Nucleus accumbens (tissue), 56 donors: ENCODE data around the gene LILRB4.
A peak's percentile ranks its signal among the peaks of the same experiment; 100 is the strongest.
"Not testable (repeated sequence)": the region's sequence is repeated elsewhere in the genome, so short reads cannot be mapped to it uniquely, and the experiment has no call there.

ENCODE experiments used
- DNase-seq, 56 donors: peaks; one replicate each; lab custom pipeline; 2025; lab: John Stamatoyannopoulos, UW

LILRB4 gene

GRCh38 chr19:54662730-54663129 is at the start of gene LILRB4:
Gene LILRB4 (plus strand): TSS chr19:54662985. CDS start chr19:54663034, 49 bp downstream.
- peak in 10 of 56 donors; percentile 4 to 27 (median 16) for DNase-seq

DNA sequence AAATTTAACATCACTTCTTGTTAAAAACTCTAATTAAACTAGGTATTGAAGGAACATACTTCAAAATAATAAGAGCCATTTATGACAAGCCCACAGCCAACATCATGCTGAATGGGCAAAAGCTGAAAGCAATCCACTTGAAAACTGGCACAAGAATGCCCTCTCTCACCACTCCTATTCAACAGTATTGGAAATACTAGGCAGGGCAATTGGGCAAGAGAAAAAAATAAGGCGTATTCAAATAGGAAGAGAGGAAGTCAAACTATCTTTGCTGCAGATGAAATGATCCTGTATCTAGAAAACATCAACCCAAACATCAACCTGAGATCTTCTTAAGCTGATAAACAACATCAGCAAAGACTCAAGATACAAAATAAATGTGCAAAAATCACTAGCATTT is 48.1 kb upstream of the LILRB4 start:
- no peak for DNase-seq

DNA sequence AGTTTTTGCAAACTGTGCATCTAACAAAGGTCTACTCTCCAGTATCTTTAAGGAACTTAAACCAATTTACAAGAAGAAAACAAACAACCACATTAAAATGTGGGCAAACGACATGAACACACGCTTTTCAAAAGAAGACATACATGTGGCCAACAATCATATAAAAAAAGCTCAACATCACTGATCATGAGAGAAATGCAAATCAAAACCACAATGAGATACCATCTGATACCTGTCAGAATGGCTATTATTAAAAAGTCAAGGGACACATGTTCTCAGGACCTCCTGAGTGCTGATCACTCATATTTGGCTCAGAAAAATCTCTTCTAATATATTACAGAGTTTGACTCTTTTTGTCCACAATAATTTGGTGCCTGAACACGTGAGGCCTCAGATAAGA is 46.7 kb upstream of the LILRB4 start:
- no peak for DNase-seq

DNA sequence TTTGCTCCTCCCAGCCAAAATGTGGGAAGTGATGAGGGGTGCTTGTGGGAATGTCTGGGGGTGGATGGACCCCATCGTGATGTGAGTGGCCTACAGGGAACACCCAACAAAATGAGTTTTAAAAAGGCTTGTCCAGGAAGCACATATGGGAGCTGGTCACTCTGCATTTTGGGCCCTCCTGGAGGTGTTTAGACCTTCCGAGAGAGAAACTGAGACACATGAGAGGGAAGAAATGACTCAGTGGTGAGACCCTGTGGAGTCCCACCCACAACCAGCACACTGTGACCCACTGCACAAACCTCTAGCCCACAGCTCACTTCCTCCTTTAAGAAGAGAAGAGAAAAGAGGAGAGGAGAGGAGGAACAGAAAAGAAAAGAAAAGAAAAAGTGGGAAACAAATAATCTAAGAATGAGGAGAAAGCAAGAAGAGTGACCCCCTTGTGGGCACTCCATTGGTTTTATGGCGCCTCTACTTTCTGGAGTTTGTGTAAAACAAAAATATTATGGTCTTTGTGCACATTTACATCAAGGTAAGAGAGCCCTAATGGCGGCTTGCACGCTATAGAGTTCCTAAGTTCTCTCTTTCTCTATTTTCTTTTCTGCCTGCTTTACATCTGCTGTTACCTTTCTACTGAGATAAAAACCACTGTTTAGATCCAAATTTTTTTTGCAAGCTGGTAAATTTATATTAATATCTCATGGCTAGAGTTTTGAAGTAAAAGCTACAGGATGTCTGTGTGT is 45.8 kb upstream of the LILRB4 start:
- DNase-seq: no peak

- DNase-seq: no peak
These were observed 42.3 kb upstream of the LILRB4 start for GRCh38 chr19:54620464-54620863.

GRCh38 chr19:54622431-54622830 is 40.4 kb upstream of the LILRB4 start:
- DNase-seq: no peak

GRCh38 chr19:54624234-54624633 is 38.6 kb upstream of the LILRB4 start:
- not testable (repeated sequence) for DNase-seq

DNA sequence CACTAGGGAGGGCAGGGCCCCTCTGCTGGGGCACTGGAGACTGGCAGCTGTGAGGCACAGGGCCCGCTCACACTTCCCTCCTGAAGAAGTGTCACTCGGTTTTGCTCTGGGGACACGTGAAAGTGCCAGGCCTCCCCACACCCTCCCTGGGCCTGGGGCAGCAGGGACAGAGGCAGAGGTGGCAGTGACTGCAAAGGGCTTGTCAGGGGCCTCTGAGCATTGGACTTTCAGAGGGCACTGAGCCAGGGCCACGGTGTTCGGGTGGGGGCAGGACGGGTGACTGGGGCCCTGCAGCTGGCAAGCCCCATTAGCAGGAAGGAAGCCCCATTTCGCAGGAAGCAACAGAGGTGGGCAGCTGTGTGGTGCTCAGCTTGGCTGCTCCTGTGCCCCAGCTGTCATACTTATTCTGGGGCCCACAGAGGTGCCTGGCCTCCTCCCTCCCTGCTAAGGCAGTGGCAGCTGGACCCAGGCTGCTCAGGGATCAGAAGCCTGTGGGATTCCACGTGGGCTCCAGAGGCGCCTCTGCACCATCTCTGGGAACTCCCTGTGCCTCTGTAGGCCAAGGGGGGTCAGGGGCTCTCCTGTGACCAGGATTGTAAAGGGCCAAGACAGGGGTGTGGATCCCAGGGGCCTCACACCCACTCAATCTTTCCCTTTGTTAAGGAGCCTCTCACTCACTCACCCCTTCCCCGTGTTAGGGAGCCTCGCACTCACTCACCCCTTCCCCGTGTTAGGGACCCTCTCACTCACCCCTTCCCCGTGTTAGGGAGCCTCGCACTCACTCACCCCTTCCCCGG is 37.7 kb upstream of the LILRB4 start:
- not testable (repeated sequence) for DNase-seq

GRCh38 chr19:54626757-54627156 is 36.0 kb upstream of the LILRB4 start:
- no peak for DNase-seq

- not testable (repeated sequence) for DNase-seq
These were observed 34.9 kb upstream of the LILRB4 start for GRCh38 chr19:54627912-54628311.

- not testable (repeated sequence) for DNase-seq
These were observed 32.5 kb upstream of the LILRB4 start, which contains the start of gene LILRB1 for GRCh38 chr19:54630262-54630661. Gene LILRB1 (plus strand): TSS chr19:54630484. CDS start chr19:54631074, 590 bp downstream.

DNA sequence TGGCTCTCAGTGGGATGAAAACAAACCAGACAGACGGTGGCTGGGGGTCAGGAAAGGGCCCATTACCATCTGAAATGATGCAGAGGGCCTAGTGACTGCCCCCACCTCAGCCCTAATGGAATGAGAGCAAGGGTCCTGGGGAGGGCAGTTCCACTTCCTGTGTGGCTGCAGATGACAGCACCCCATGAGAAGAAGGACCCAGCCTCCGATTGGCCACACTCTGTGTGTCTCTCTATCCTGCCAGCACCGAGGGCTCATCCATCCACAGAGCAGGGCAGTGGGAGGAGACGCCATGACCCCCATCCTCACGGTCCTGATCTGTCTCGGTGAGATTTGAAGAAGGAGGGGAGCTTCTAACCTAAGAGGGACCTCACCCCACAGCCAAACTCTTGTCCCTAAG is 32.0 kb upstream of the LILRB4 start:
- no peak for DNase-seq

DNA sequence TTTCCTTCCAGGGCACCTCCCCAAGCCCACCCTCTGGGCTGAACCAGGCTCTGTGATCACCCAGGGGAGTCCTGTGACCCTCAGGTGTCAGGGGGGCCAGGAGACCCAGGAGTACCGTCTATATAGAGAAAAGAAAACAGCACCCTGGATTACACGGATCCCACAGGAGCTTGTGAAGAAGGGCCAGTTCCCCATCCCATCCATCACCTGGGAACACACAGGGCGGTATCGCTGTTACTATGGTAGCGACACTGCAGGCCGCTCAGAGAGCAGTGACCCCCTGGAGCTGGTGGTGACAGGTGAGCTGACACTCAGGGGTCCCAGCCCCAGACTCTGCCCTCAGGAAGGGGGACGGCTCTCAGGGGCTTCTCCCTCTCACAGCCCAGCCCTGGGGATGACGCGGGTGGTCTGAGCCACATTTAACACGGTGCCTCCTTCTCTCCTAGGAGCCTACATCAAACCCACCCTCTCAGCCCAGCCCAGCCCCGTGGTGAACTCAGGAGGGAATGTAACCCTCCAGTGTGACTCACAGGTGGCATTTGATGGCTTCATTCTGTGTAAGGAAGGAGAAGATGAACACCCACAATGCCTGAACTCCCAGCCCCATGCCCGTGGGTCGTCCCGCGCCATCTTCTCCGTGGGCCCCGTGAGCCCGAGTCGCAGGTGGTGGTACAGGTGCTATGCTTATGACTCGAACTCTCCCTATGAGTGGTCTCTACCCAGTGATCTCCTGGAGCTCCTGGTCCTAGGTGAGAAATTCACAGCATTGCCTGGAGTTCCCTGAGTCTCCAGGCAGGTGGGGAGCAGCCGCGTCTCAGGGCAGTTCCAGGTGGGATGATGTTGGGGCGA is 31.1 kb upstream of the LILRB4 start:
- peak in 1 of 56 donors; percentile 37 for DNase-seq

- DNase-seq: not testable (repeated sequence)
These were observed 30.3 kb upstream of the LILRB4 start for GRCh38 chr19:54632517-54632916.

- DNase-seq: no peak
These were observed 29.4 kb upstream of the LILRB4 start for GRCh38 chr19:54633401-54633800.

DNA sequence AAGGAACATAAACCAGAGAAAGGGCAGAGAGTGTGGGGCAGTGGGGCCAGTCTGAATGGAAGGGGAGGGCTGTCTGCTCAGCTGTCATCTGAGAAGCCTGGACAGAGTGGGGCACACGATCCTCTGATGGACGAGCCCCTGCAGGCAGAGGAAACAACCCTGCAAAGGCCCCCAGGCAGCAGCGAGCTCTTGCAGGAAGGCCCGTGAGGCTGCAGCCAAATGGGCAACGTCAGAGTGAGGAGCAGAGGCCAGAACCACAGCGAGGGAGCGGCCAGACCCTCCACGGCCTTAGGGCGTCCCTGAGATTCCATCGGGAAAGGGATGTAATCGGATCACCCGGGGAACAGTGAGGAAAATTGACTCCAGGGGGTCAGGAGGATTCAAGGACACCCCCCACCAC is 26.7 kb upstream of the LILRB4 start:
- not testable (repeated sequence) for DNase-seq

DNA sequence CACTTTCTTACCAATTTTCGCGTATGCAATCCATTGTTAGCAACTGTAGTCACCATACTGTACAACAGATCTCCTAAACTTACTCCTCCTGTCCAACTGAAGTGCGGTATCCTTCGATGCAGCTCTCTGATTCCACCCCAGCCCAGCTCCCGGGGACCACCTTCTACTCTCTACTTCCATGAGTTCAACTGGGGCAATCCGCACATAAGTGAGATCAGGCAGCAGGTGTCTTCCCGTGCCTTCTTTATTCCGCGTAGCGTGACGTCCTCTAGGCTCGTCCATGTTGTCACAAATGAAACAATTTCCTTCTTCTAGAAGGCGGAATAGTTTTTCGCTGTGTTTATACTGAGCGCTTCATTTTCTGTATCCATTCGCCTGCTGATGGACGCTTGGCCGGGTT is 24.1 kb upstream of the LILRB4 start:
- no peak for DNase-seq

DNA sequence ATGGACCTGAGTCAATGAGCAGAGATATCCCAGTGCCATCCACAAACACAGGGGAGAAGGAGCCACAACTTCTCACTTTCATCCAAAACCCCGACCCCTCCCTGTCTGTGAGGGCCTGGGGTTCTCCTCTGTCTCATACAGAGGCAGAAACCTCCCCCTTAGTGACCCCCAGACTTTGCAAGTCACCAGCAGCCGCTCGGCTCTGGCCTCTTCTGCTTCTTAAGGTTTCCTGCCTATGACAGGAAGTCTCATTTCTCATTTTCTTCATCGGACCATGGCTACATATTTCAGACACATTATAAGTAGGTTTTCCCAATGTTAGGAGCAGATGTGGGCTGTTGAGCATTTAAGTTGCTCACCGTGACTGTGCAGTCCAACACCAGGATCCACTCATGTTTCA is 19.8 kb upstream of the LILRB4 start:
- not testable (repeated sequence) for DNase-seq

- not testable (repeated sequence) for DNase-seq
These were observed 19.2 kb upstream of the LILRB4 start for GRCh38 chr19:54643583-54643982.

GRCh38 chr19:54644056-54644455 is 18.7 kb upstream of the LILRB4 start:
- peak in 10 of 56 donors; percentile 3 to 30 (median 17) for DNase-seq
